Germinal center (tissue), 1 donor: Measurements from ENCODE around the gene MCRIP1.

Source experiments
- DNase-seq: peaks from one replicate; pipeline ENCODE4 v3.0.0; 2012; ENCODE audit warnings: mixed read lengths, low spot score

The MCRIP1 gene

GRCh38 chr17:81819708-81820107 is 13.4 kb downstream of the MCRIP1 start:
- DNase-seq, result no peak

- no peak for DNase-seq
These were observed 15.3 kb downstream of the MCRIP1 start for GRCh38 chr17:81817758-81818147.

- no peak for DNase-seq
These were observed 17.5 kb downstream of the MCRIP1 start for GRCh38 chr17:81815646-81815986.

- DNase-seq, result no peak
These were observed 18.1 kb downstream of the MCRIP1 start for GRCh38 chr17:81814748-81815645.

GRCh38 chr17:81813861-81814683 is 19.0 kb downstream of the MCRIP1 start:
- no peak for DNase-seq

- no peak for DNase-seq
These were observed 19.8 kb downstream of the MCRIP1 start for GRCh38 chr17:81813371-81813684.

GRCh38 chr17:81812571-81813370 is 20.3 kb downstream of the MCRIP1 start:
- no peak for DNase-seq

GRCh38 chr17:81811705-81812570 is 21.2 kb downstream of the MCRIP1 start:
- DNase-seq, result no peak

- no peak for DNase-seq
These were observed 22.0 kb downstream of the MCRIP1 start for GRCh38 chr17:81810892-81811704.

GRCh38 chr17:81810476-81810875 is 22.6 kb downstream of the MCRIP1 start:
- no peak for DNase-seq

GRCh38 chr17:81809556-81809998 is 23.5 kb downstream of the MCRIP1 start:
- DNase-seq, result no peak

- DNase-seq, result no peak
These were observed 24.1 kb downstream of the MCRIP1 start for GRCh38 chr17:81808778-81809555.

GRCh38 chr17:81807839-81808238 is 25.3 kb downstream of the MCRIP1 start:
- DNase-seq, result no peak

- DNase-seq, result no peak
These were observed 25.8 kb downstream of the MCRIP1 start for GRCh38 chr17:81807210-81807719.

GRCh38 chr17:81806461-81807209 is 26.5 kb downstream of the MCRIP1 start:
- DNase-seq, result no peak

GRCh38 chr17:81805707-81806460 is 27.2 kb downstream of the MCRIP1 start:
- DNase-seq, result no peak

- DNase-seq, result no peak
These were observed 28.3 kb downstream of the MCRIP1 start for GRCh38 chr17:81804559-81805399.
